Cardiac septum (tissue), 1 donor: ENCODE measurements around the gene CHAT. TPM values are rescaled to one million over a fixed set of nuclear protein-coding genes. Genes with fewer than 3 reads are reported as not detected.

Source experiments
- DNase-seq: peaks from one replicate; pipeline ENCODE4 v3.0.0-alpha.2; 2020; ENCODE audit warnings: low spot score
- intact Hi-C: fragments of 100-400 bp; cut with DNase I; formaldehyde crosslinking; loops from one replicate; pipeline ENCODE4 v1.14.0; 2022
- total RNA-seq: library from RNA; stranded (reverse); fragmentation: NEBNext Ultra II Directional; extraction: Animal tissue kit (Norgen Biotek cat#: 25700); gene quantifications from one replicate; pipeline ENCODE4 v1.2.1, GENCODE V29; 2021
- donor health status: DM: no; HTN: no; CAD: no.

CHAT gene
- total RNA-seq, 1 donor from 2014 or later, result not detected

DNA sequence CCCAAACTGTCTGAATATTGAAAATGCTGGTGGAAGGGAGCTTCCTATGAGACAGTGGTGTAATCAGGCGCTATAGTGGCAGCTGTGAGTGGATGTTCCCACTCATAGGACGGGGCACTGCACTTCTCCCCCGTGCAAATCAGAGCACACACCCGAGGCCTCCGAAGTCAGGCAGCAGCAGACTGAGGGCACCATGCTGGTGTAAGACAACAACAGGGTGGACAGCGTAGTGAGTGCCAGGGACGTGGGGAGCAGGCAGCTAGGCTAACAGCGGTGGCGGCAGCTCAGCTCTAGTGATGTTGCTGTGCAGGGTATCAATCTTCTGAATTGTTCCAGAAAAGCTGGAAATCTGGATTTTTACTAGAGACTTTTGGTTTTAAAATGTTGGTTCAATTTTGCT lies 84.8 kb downstream of the CHAT start:
- DNase-seq, result no peak
- intact Hi-C loops, result no loop called here

DNA sequence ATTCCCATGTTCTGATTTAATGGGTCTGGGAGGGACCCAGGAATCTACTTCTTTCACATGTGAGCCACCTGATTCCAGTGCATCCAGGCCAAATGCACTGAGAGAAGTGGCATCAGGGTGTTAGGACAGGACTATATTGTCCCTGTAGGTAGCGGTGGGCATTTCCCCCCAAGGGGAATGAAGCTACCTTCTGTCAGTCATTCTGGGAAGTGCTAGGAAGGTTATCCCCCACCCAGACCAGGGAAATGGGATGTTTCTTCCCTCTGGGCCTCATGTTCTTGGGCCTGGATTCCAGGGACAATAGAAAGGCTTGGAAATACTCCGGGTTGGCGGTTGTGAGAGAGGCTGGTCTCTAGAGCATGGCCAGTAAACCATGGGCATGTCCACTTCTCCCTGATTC lies 86.4 kb downstream of the CHAT start:
- no peak for DNase-seq
- intact Hi-C loops, result no loop called here

GRCh38 chr10:49700997-49701396 lies 87.2 kb downstream of the CHAT start:
- intact Hi-C loops, result no loop called here
- no peak for DNase-seq

- no peak for DNase-seq
- intact Hi-C loops, result no loop called here
These were observed 93.7 kb downstream of the CHAT start for GRCh38 chr10:49707585-49707984.

GRCh38 chr10:49709934-49710333 lies 96.1 kb downstream of the CHAT start:
- no peak for DNase-seq
- intact Hi-C loops, result no loop called here

- intact Hi-C loops, result no loop called here
- no peak for DNase-seq
These were observed 97.1 kb downstream of the CHAT start for GRCh38 chr10:49710966-49711365.

DNA sequence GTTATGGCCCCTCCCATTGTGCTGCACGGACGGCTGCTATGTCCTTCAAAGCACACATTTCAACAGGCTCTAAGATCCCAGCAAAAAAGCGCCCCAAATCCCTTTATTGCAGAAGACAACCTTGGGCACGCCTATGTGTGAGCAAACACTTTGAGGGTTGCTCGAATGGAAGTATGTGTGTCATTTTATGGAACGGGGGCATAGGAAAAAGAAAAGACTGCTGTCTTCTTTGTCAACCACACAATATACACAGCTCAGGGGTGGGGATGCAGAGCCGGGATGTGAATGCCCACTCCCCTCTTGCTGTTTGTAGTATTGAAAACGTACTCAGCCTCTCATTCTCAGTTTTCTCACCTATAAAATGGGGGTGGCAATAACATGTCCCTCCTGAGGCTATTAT lies 97.6 kb downstream of the CHAT start:
- intact Hi-C loops, result no loop called here
- no peak for DNase-seq

DNA sequence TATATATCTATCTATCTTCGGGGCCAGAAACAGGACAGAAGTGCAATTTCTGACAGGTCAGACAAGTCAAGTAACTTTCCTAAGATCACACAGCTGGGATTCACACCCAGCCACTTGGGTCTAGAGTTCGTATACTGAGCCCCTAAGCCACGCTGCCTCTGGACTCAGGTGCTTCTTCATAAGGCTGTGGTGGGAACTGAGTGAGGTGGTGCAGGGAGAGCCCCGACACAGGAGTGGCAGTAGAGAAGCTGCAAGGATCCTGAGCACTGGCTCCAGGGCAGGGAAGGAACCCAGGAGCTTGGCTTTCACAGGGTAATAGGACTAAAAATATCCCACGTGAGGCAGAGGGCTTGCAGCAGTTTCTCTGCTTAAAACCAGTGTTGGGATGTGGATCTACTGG lies 99.4 kb downstream of the CHAT start:
- intact Hi-C loops, result no loop called here
- no peak for DNase-seq

Other genes starting within 250 kb of the CHAT start
- gene DRGX, start 217.9 kb upstream of the CHAT start, total RNA-seq, result not detected
- 21.6 TPM for gene ERCC6, start 74.9 kb upstream of the CHAT start, total RNA-seq
- gene SLC18A3, start 3.7 kb upstream of the CHAT start, total RNA-seq, result not detected
- gene C10orf53, start 65.6 kb downstream of the CHAT start, total RNA-seq, result not detected
- 11.5 TPM for gene OGDHL, start 148.3 kb downstream of the CHAT start, total RNA-seq